Activated CD4-positive, CD25-positive, alpha-beta regulatory T cell treated with anti-CD3 and anti-CD28 coated beads, Interleukin-2, amount 50 U/mL, for 72 hours (primary cell): ENCODE results near the gene NODAL.

ENCODE experiments used
- DNase-seq: peaks from one replicate; pipeline ENCODE4 v3.0.0; 2021

Gene NODAL

DNA sequence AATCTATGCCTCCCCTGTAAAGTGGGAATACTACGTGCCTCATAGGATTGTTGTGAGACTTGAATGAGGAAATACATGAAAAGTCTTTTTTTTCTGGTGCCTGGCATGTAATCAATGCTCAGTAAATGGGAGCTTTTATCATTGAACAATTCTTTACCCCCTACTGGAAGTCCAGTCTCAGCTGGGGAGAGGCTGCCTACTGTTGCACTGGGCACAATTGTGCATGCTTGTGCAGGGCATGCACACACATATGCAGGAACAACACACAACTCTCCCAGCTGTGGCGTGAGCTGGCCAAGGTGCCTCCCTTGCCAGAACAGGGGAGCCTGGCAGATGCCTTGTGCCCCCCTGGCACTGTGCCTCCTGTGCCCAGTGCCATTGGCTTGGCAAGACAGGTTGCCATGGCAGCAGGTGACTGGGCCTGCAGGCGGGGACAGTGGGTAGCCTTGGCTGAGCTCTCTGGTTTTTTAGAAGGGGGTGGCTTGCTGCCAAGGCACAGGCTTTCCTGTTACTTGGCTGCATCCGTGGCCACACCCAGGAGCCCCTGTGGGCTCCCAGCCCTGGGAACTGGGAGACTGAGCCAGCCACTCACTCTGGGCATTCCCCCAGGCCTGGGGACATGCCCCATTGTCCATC, 21.0 kb upstream of the NODAL start:
- DNase-seq = no peak

DNA sequence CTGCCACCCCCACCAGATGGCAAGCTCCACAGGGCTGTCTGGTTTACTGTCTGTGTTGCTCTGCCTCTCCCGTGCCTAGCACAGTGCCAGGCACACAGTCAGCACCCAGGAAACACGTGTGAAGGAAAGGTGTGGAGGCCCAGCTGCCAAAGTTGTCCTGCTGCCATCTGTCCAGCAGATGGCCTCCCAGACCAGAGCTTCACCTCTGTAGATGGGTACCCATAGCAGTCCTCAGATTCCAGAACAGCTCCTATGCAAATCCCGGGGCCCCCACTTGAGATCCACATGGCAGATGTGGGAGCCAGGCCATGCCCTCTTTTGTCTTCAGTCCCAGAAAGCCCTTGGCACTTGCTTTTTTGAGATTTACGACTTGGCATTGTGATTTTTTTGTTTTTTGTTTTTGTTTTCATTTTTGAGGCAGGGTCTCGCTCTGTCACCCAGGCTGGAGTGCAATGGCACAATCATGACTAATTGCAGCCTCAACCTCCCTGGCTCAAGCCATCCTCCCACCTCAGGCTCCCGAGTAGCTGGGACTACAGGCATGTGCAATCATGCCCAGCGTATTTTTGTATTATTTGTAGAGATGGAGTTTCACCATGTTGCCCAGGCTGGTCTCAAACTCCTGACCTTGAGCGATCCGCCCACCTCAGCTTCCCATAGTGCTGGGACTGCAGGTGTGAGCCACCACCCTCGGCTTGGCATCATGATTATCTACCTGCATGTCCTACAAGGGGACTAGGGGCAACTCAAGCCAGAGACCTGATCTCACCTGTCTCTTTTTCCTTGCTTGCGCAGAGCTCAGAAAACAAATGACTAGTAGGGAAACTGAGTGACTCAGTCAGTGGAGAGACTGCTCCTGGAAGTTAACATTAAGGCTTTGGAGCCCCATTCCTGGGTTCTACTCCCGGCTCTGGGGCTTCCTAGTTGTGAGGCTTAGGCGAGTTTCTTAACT, 20.2 kb upstream of the NODAL start:
- no peak for DNase-seq

DNA sequence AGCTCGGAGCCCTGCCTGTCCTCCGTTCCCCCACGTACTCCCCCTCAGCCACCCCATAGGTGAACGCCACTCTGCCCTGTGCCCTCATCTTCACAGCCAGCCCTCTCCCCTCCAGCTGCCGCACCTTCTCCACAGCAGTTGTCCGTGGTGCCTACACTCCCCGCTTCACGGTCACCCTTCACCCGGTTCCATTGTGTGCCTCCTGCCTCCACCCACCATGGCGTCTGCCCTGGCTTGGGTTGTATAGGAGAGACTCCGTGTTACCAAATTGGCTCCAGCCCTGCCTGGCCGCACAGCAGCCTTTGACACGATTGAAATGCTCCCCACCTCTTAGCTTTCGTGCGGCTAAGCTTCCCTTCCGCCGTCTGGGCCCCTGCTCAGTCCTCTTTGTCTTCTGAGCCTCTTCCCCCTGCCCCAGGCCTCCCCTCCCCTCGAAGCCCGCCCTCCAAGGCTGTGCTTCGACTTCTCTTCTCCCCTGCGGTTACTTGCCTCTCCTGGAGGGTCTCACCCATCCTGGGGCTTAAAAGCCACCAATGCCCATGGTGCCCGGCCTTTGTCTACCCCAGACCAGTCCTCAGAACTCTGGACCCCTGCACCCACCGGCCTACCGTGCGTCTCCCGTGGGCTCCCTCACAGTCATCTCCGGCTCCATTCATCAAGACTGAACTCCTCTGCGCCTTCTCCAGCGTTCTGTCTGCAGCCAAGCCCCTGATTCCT, 18.5 kb upstream of the NODAL start:
- DNase-seq = no peak

DNA sequence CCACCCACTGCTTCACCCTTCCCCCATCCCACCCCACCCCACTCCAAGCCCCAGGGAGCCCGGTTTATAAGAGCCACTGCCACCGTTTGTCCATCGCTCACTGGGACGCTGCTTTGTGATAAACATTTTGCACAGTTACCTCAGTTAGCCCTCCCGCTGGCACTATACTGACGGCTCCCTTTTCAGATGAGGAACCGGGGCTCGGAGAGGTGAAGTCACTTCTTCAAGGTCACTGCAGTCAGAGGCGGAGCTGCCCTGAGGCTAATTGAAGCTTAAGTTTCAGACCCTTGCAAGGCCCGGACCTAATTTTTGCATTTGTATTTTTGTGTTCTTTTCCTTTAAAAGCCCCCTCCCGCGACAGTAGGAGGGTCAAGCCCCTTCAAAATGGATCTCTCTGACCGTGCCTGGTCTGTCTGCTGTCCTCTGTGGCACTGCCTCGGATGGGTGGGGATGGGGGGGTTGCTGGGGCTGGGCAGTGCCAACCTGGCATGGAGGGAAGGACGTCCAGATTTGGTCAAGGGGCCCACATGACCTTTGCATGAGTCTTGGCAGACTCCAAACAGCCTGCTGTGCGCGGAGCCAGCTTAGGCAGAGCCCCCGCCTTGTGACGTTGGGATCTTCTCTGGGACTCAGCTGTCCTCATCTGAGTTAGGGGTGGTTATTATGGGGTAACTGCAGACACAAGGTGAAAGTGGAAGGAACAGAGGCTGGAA, 17.7 kb upstream of the NODAL start:
- DNase-seq = no peak

DNA sequence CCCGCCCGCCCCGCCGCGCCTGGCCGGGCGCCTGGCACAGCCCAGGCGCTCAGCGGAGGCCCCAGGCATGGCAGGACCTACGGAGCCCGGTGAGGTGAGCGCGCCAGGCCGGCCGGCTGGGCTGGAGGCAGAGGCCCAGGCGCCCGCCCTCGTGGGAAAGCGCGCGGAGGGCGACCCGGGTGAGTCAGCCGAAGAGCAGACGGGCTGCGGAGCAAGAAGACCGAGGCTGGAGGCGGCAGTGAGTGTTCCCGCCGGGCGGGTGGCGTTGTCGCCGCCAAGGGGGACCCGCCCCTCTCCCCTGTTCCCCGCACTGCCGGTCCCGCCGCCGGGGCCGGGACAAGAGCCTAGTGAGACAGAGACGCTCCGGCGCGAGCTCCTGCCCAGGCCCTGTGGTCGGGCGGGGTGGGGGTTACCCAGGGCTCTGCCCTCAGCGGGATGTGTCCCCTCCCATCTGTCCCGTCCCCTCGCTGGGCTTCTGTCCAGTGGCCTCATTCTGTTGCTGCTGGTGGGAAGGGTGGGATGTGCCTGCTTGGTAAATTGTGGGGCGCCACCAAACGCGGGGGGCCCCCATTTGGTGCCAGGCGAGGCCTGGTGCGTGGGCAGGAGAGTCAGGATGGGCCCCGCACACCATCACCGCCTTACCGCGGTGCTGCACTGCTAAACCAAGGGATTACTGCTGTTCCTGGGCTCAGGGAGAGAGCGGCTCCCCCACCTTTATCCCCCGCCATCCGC, 17.0 kb upstream of the NODAL start:
- DNase-seq = no peak

DNA sequence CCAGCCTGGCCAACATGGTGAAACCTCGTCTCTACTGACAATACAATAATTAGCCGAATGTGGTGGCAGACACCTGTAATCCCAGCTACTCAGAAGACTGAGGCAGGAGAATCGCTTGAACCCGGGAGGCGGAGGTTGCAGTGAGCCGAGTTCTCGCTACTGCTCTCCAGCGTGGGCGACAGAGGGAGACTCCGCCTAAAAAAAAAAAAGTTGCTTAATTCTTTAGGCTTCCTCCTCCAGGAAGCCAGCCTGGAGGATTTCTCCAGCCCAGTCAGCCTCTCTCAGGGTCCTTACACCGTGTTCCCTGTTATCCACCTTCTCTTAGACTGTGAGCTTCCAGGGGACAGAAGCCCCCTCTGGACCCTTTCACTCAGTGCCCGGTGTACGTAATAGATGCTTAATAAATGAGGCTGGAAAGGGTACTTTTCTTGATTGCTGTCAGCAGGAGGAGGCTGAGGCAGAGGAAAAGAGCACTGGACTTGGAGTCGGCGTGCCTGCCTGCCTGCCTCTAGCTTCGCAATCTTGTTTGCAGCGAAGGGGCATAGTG, 16.4 kb upstream of the NODAL start:
- no peak for DNase-seq

DNA sequence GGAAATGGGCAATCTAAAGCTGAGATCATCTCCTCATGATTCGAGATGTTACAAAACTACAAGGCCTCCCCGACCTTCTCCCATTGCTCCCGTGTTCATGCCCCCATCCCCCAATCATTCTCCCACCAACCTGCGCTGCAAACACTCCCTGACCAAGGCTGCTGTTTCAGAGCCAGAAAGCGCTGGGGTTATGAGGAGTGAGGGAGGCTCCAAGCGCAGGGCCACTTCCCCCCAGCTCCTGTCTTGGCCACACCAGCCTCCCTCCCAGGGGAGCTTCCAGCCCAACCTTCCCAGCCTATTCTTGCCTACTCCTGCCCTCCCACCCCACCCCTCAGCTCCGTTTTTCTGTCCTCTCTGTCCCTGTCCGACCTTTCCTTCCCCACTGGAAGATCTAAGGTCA, 14.7 kb upstream of the NODAL start:
- DNase-seq = no peak

DNA sequence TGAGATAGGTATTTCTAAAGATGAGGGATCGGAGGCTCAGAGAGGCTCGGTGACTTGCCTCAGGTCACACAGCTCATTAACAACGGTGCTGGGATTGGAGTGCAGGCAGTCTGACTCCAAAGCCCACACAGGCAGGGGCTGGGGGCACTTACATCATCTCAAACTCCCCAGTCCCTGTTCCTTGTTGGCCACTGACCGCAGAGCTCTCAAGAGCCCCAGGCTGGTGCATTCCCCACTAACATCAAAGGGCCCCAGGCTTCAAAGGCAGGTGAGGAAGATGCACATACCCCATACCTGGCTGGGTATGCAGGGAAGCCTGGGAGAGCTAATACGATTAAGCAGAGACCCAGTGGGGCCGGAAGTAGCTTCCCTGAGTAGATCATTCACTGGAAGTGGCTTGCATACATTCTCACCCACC, 13.7 kb upstream of the NODAL start:
- DNase-seq = no peak

DNA sequence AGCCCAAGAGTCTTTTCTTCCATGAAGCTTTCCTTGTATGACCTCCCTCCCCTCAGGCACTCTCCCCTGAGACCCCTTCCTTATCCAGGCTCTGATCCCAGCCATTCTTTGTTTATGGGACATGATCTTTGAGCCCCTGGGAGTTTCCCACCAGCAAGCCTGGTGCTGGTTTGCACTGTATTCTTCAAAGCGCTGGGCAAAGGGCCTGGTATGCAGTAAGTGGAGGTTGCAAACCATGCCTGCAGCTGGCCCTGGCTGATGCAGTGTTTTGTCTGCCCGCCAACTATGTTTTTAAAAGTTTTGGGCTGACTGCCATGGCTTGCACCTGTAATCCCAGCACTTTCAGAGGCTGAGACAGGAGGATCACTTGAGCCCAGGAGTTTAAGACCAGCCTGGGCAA, 6.8 kb upstream of the NODAL start:
- no peak for DNase-seq

DNA sequence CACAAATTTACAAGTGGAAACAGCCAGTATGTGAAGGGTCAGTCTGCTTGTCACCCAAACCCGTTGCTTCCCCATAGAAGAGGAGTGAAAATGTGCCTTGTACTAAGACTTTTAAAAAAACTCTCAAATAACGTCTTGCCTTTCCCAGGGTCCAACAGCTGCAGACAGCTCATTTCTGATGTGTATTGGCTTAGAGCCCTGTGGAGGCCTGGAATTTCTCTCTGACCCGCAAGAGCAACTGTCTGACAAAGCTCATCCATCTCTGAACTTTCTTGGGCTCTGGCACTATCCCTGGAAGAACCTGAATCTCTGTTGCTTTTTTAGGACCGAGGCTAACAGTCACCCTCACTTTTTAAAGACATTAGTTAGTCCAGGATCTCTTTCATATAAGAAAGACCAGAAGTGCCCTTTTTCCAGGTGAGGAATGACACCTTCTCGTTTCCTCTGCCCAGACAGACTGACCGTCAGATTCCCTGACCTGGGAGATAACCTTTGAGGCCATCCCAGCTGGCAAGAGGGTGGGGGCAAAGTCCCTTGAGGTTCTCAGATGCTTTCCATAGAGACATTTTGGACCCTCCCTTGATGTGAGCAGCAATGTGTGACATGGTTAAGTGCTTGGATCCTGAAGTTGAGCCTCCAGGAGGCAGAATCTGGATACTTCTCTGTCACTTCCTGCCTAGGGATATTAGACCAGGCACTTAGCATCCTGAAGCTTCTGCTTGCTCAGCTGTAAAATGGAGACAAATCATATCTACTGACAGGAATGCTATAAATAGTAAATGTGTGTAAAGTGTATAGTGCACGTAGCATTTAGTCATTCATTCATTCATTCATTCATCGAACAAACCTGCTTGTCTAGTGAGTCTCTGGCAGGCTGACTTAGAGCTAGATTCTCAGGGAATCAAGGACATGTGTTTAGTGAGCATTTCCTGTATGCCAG, 4.5 kb upstream of the NODAL start:
- no peak for DNase-seq

DNA sequence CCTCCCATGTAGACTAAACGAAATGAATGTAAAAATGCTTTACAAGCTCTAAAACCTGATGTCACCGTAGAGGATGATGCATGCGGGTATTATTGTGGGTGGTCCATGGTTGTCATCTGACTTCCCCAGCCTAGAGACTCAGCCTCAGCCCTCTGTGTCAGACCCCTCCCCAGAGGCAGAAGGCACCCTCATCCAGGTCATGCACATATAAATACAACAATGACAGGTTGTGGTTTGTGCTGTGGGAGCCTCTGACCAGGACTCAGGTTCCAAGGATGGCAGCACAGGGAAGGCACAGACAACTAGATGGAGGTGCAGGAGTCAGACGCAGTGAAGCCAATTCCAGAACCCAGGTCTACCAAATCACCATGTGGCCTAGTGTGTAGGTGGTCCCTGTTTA, 3.3 kb upstream of the NODAL start:
- DNase-seq = no peak

DNA sequence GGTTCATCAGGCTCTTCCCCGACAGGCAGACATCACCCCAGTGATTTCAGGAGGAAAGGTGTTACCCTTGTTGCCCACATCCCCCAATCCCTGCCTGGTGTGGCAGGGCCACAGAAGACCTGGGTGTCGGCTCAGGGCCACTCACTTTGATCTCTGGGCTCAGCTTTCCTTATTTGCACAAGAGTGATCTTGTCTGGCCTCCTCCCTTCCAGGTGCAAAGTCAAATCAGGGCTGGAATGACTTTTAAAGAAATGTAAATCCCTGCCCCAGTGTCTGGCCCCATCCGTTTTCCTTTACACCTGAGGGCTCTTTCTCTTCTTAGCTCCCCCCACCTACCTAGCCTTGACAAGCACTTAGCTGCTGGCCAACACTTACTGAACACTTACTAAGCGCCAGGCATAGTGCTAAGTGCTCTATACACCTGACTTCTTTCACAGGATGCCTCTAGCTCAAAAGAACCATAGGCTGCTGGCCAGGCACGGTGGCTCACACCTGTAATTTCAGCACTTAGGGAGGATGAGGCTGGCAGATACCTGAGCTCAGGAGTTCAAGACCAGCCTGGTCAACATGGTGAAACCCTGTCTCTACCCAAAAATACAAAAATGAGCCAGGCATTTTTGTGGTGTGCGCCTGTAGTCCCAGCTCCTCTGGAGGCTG, 979 bp upstream of the NODAL start:
- DNase-seq = no peak

DNA sequence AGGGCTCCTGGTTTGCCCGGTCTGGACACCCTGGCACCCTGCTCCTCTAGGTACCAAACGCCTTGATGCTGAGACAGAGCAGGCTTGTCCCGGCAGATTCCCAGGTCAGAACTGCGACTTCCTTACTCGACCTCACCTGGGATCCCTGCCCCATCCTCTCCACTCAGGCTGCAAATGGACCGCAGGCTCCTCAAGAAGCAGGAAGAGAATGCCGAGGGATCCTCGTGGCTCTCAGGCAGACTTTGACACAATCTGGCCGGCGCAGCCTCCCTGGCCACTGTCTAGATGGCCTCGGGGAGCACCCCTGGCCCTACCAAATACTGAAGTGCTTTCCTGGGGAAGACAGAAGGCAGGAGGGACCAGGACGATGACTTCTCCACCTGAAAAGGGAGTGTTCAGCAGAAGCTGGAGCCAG, 421 bp upstream of the NODAL start:
- DNase-seq = no peak

DNA sequence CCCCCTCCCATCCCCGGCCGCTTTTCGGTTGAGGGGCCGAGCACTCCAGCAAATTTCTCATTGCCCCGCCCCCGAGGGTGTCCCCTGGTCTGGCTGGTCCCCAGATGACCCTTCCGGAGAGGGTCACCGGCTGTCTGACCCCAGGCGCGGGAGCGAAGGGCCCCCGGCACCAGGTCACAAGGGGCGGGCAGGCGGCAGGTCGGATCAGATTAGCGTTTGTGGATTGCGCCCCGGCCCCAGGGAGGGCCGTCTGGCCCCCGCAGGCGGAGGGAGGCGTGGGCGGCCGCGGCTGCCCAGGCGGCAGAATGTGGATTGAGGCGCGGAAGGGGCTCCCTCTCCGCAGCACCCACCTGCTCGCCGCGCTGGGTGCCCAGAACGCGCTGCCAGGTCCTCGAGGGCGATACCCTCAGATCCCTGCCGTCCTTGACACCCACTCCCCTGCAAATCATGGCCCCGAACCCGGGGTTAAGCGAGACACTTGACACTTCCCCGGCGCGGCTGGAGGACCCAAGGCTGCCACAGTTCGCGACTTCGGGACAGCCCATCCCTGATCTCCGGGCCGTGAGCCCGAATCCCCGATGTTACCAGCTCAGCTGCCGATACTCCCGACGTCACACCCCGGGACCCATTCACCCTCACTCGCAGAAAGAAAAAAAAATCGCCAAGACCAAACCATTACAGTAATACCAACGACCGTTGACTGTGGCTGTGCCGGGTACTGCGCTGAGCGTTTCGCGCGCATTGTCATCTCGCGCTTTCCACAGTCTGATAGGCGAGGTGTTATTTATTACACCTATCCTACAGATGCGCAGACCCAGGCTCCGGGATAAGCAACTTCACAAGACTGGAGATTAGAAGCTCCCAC, 953 bp downstream of the NODAL start:
- DNase-seq = no peak

DNA sequence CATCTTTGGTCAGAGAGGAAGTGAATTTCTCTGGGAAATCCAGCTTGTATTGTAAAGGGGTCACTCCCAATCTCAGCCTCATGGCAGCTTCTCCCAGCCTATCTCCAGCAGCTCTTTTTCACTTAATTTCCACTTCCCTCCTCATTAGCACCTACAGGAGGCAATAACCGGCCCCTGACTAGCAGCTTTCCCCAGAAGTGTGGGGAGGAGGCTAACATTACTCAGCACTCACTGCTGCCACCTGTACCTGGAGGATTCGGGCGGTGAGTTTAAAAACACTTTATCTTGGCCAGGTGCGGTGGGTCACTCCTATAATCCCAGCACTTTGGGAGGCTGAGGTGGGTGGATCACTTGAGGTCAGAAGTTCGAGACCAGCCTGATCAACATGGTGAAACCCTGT, 3.8 kb downstream of the NODAL start:
- no peak for DNase-seq

DNA sequence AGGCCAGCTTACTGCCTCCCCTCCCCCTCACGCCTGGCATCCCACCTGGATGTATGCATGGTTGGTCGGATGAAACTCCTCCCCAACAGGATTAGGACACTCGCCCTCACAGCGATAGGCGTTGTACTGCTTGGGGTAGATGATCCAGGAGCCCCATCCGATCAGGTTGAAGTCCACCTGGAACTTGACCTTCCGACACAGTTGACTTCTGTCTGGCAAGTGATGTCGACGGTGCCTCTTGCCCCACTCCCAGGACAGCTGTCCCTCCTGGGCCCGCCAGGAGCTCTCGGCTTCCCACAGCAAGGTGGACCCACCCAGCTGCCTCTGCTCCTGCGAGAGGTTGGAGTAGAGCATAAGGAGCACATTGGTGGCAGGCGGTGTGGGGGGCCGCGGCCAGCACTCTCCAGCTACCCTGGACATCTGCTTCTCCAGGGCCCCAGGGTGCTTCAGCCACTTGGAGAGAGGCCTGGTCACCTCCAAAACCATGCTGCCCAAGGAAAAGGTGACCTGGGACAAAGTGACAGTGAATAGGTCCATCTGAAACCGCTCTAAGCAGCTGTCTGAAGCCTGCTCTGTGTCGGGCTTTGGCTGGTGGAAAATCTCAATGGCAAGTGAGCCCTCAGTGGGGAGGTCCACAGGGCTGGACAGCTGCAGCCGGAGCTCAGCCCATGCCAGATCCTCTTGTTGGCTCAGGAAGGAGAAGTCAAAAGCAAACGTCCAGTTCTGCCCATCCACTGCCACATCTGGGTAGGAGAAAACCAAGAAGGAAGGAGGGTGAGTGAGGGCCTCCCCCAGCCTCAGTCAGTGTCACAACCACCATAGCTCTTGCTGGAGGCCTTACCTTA, 6.0 kb downstream of the NODAL start:
- no peak for DNase-seq

DNA sequence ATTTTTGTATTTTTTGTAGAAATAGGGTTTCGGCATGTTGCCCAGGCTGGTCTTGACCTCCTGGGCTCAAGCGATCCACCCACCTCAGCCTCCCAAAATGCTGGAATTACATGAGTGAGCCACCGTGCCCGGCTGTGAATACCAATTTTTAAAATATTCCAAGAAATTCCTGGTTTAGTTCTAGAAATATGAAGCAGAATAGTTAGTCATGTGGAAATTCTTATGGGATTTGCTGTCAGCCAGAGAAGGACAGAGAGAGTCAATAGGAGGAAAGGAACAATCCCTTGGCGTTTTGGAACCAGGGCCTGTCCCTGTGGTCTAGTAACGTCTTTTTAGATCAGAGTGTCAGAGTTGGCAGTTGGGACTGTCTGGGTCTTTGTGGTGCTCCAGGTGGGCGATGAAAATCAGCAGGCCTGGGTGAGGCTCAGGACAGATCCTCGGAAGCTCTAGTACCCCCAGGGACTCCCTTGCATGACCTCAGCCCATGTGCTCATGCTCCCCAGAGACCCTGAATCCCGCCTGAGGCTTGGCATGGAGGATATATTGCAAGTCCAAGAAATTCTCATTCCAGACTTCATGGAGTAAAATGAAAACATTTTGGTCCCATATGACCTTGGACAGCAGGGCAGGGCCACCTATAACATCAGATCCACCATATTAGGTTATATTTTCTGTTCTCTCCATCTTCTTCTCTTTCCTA, 7.8 kb downstream of the NODAL start:
- no peak for DNase-seq
